ENCODE data around the gene TMEM80. TPM values are rescaled to one million over a fixed set of nuclear protein-coding genes. Genes with fewer than 3 reads are reported as not detected.

The TMEM80 gene
- total RNA-seq, 2 experiments from 2014 or later = 21.0 to 22.0 TPM

- no peak overlapping the region for H3K27ac ChIP-seq (ENCODE audit: low read depth in 1 of 2, low read length in 2 of 2)
- Mint-ChIP-seq H3K4me3 (peak overlapping the region; percentile 25), H3K27me3 (peaks cover 29% of the 10 kb centered on the region), H3K27ac (no peak overlapping the region), H3K4me1 (ENCODE audit: low read depth) (peaks cover 7% of the 10 kb centered on the region), H3K9me3 (no peaks in the 10 kb centered on the region), H3K36me3 (ENCODE audit: low read depth) (no peaks in the 10 kb centered on the region)
- no peaks in the 10 kb centered on the region for H3K36me3 ChIP-seq (ENCODE audit: insufficient read depth, low read length)
- no peak for TF ChIP-seq CTCF (IDR thresholded peaks at IDR 0.05)
- ATAC-seq (ENCODE audit: poor library complexity) (peak; percentile 79), DNase-seq (peak; percentile 41 to 76 (median 55))
- H3K9me3 ChIP-seq (ENCODE audit: control insufficient read depth in 1 of 2, insufficient read depth in 1 of 2, low read length in 2 of 2) = peaks cover 0 to 19% of the 10 kb centered on the region in 2 experiments
- peak overlapping the region; percentile 29 for H3K4me3 ChIP-seq (ENCODE audit: low read length)
- H3K4me1 ChIP-seq (ENCODE audit: insufficient read depth, low read length) = peaks cover 45% of the 10 kb centered on the region
- ChIA-PET CTCF (interaction anchor here (0.6 to 4.7 kb wide), 4 partner anchors 26 to 203 kb away, joined by 3 to 23 read pairs (median 10); partner anchors contain the start of genes DEAF1, IRF7 and TMEM80), POLR2A (interaction anchor here (0.6 to 3.1 kb wide), 5 partner anchors 17 to 166 kb away, joined by 3 to 23 read pairs (median 4); partner anchors contain the start of genes DEAF1, RPLP2, TALDO1 and TMEM80)
- H3K27me3 ChIP-seq (ENCODE audit: control insufficient read depth in 1 of 2, insufficient read depth in 2 of 2, low read length in 2 of 2) = peaks cover 5 to 24% of the 10 kb centered on the region in 2 experiments
- intact Hi-C loops (cut with DNase I, micrococcal nuclease) = loop anchor here in 1 of 2 experiments (2.0 kb wide), 2 partner anchors 59 to 167 kb away; no protein-coding TSS in a partner anchor
These were observed 26.2 kb downstream of the TMEM80 start for GRCh38 chr11:721741-722345.

- POLR2A ChIA-PET = interaction anchor here (0.6 to 3.1 kb wide), 4 partner anchors 25 to 167 kb away, joined by 3 to 23 read pairs (median 6); partner anchors contain the start of genes DEAF1, RPLP2, TALDO1 and TMEM80
- H3K27me3 ChIP-seq (ENCODE audit: control insufficient read depth in 1 of 2, insufficient read depth in 2 of 2, low read length in 2 of 2) = peaks cover 5 to 24% of the 10 kb centered on the region in 2 experiments
These were observed 26.8 kb downstream of the TMEM80 start for GRCh38 chr11:722346-722811.

More at GRCh38 chr11:722346-722811, 26.8 kb downstream of the TMEM80 start:
- H3K4me3 Mint-ChIP-seq = no peak overlapping the region
- ATAC-seq (ENCODE audit: poor library complexity) = no peak
- no peak for TF ChIP-seq CTCF (IDR thresholded peaks at IDR 0.05)
- intact Hi-C loops (cut with DNase I, micrococcal nuclease) = loop anchor here in 1 of 2 experiments (2.0 kb wide), 2 partner anchors 60 to 168 kb away; no protein-coding TSS in a partner anchor
- Histone ChIP-seq H3K27ac (ENCODE audit: low read depth in 1 of 2, low read length in 2 of 2) (no peak overlapping the region), H3K9me3 (ENCODE audit: control insufficient read depth in 1 of 2, insufficient read depth in 1 of 2, low read length in 2 of 2) (peaks cover 0 to 19% of the 10 kb centered on the region in 2 experiments), H3K36me3 (ENCODE audit: insufficient read depth, low read length) (no peaks in the 10 kb centered on the region), H3K4me1 (ENCODE audit: insufficient read depth, low read length) (peaks cover 51% of the 10 kb centered on the region), H3K4me3 (ENCODE audit: low read length) (no peak overlapping the region)
- H3K4me1 Mint-ChIP-seq (ENCODE audit: low read depth) = peaks cover 7% of the 10 kb centered on the region
- peak in 1 of 14 experiments; percentile 35 for DNase-seq
- peaks cover 29% of the 10 kb centered on the region for H3K27me3 Mint-ChIP-seq
- H3K27ac Mint-ChIP-seq = no peak overlapping the region
- CTCF ChIA-PET = interaction anchor here (0.6 to 4.7 kb wide), 4 partner anchors 26 to 203 kb away, joined by 3 to 23 read pairs (median 10); partner anchors contain the start of genes DEAF1, IRF7 and TMEM80
- H3K9me3 Mint-ChIP-seq = no peaks in the 10 kb centered on the region
- no peaks in the 10 kb centered on the region for H3K36me3 Mint-ChIP-seq (ENCODE audit: low read depth)
